ENCODE results near the gene UBQLN4.

- TF ChIP-seq CTCF (conservative IDR thresholded peaks at IDR 0.05; ENCODE audit: low read depth, low read length) (no peak), SMC3 (IDR thresholded peaks at IDR 0.05; ENCODE audit: low read depth, low read length) (no peak), MAFK (IDR thresholded peaks at IDR 0.05; ENCODE audit: low read depth, low read length) (no peak), RFX5 (IDR thresholded peaks at IDR 0.05; ENCODE audit: low read depth, low read length) (no peak), POLR2A (IDR thresholded peaks at IDR 0.05; ENCODE audit: low read depth, low read length) (no peak), BHLHE40 (IDR thresholded peaks at IDR 0.05; ENCODE audit: low read depth, low read length) (no peak), RAD21 (IDR thresholded peaks at IDR 0.05; ENCODE audit: low read length) (no peak), RCOR1 (IDR thresholded peaks at IDR 0.05; ENCODE audit: insufficient replicate concordance, low read length) (no peak), MAZ (IDR thresholded peaks at IDR 0.05; ENCODE audit: borderline replicate concordance, low read depth, low read length) (no peak), CEBPB (IDR thresholded peaks at IDR 0.05; ENCODE audit: low read depth, low read length) (no peak), FOS (IDR thresholded peaks at IDR 0.05; ENCODE audit: low read depth, low read length) (no peak), CHD1 (IDR thresholded peaks at IDR 0.05; ENCODE audit: low read depth, low read length) (no peak), ELK1 (IDR thresholded peaks at IDR 0.05; ENCODE audit: borderline replicate concordance, low read depth, low read length) (no peak)
Observed at GRCh38 chr1:156083800-156084790, 30.5 kb upstream of the UBQLN4 start.
